GM12873 (cell line): ENCODE data around the gene SULT6B1.
A peak's percentile ranks its signal among the peaks of the same experiment; 100 is the strongest.

Experiments used
- CTCF ChIP-seq: IDR thresholded peaks from 2 replicates; pipeline ENCODE4 v1.5.1; 2012; ENCODE audit warnings: low read depth, mild to moderate bottlenecking, moderate library complexity, low read length, control low read depth; ENCODE audit not compliant: insufficient read depth; ENCODE audit errors: missing control alignments

The SULT6B1 gene

DNA sequence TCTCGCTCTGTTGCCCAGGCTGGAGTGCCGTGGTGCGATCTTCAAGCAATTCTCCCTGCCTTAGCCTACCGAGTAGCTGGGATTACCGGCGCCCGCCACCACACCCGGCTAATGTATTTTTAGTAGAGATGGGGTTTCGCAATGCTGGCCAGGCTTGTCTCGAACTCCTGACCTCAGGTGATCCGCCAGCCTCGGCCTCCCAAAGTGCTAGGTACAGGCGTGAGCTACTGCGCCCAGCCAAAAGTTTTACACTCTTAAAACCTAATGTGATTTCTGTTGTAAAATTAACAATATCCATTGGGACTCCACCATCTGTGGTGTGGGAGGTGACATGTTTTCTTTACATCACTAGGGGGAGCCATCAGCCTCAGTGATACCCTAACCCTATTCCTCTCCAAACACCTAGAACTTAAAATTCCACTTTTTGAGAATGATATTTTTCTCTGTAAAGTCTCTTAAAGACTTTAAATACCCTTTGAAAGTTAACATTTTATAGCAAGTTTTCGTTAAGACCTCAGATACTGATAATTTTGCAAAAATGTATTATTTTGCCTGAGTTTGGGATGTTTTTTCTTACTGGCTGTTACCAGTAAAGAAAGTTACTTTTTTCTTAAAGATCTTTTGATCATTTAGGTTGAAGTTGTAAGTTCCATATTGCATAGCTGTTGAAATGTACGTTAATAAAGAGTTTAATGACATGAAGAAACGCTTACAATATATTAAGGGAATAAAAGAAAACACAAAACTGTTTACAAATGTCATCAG is 20.1 kb downstream of the SULT6B1 start:
- peak; percentile 71 for TF ChIP-seq CTCF

DNA sequence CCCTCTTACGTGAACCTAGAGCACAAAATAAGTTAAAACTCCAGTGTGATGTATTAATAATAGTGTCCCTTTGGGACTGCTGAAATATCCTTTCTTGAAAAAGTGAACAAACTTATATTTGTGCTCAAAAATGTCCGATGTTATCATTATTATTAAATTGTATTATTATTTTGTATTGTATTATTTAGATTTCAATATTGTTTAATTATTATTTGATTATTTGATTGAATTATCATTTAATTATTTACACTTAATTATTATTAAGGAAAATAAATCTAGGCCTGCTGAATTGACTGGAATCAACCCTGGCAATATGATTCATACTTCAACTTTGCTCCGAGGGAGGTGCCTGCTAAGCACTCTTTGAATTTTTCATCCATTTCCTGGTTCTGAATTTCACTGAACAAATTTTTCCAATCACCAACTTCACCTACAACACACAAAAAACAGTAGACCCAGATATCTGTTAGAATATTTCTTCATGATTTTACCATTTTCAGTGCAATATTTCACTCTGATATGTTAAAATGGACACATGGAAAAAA is 20.8 kb downstream of the SULT6B1 start:
- TF ChIP-seq CTCF = no peak

DNA sequence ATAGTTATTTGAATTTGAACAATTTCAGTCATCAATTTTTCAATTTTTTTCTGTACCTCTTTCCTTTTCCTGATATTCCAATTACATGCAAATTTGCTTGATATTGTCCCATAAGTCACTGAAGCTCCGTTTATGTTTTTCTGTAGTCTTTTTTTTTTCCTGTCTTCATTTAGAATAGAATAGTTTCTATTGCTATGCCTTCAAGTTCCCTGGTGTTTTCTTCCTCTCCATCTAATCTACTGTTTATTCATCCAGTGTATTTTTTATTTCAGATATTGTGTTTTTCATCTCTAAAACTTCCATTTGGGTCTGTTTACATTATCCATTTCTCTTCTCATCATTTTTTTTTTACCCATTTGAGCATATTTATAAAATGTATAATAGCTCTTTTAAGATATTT is 23.7 kb downstream of the SULT6B1 start:
- TF ChIP-seq CTCF = no peak

DNA sequence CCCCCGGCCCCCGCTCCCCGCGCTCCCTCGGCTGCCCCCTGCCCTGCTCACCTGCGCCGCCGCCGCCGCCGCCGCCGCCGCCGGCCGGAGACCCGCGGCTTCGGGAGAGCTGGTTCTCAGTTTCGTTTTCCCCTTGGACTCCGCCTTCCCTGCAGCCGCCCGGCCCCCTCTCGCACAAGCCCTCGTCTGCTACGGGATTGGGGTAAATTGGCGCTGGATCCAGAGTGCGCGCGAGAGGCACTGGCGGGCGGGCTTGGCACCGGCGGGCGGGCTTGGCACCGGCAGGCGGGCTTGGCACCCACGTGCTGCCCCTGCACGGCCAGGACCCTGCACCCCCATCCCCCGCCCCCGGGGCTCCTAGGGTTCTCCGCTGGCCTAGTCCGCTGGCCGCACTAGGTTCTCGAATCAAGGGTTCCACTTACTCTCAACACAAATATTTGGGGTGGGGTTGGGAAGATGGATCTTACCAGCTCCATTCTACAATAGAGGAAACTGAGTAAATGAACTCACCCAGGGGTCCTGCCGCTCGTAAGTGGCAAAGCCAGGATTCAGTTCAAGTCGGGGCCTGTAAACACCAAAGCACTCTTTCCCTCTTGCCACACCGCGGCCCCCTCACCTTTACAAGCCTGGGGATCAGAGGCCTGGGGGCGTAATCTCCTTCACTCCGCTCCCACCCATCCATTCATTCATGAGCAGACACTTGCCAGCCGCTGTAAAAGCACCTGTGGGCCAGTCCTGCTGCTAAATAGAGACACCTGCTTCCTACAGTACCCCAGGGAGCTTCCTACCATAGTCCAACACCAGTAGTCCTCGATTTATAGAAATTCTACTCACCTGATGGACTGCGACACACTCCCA is 31.4 kb downstream of the SULT6B1 start, which contains the start of gene EIF2AK2:
EIF2AK2 (minus strand) TSS at position 124 of the 858 bp plus-strand sequence. CDS start 9,174 bp downstream, outside the sequence.
- TF ChIP-seq CTCF = no peak

- no peak for TF ChIP-seq CTCF
Observed at GRCh38 chr2:37156071-37156856, 32.2 kb downstream of the SULT6B1 start.

GRCh38 chr2:37154785-37155184 is 33.7 kb downstream of the SULT6B1 start:
- no peak for TF ChIP-seq CTCF
